Forelimb muscle (tissue), 1 donor: ENCODE data around the gene LSMEM2. TPM values are rescaled to one million over a fixed set of nuclear protein-coding genes. Genes with fewer than 3 reads are reported as not detected.

Experiments used
- DNase-seq: peaks from one replicate; pipeline ENCODE4 v3.0.0-alpha.2; 2013; ENCODE audit warnings: low read depth
- polyA plus RNA-seq: library from polyadenylated mRNA; unstranded; fragments of 120-200 nt; gene quantifications from one replicate; pipeline ENCODE4 v1.2.1, GENCODE V29; 2013; ENCODE audit not compliant: insufficient read length

Gene LSMEM2
- polyA plus RNA-seq, 1 donor = 41.6 TPM

DNA sequence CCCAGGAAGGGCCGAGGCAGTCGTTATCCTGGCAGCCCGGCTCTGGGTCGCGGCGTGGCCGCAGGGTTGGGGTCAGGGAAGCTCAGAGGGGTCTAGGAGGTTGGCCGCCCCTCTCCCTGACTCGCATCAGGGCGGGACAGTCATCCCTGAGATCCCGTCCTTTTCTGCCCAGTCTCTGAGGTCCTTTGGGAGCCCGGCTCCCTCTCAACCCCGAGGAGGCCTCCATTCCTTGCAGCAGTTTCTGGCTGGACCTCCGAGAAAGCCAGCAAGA, 43.2 kb downstream of the LSMEM2 start:
- DNase-seq = no peak

DNA sequence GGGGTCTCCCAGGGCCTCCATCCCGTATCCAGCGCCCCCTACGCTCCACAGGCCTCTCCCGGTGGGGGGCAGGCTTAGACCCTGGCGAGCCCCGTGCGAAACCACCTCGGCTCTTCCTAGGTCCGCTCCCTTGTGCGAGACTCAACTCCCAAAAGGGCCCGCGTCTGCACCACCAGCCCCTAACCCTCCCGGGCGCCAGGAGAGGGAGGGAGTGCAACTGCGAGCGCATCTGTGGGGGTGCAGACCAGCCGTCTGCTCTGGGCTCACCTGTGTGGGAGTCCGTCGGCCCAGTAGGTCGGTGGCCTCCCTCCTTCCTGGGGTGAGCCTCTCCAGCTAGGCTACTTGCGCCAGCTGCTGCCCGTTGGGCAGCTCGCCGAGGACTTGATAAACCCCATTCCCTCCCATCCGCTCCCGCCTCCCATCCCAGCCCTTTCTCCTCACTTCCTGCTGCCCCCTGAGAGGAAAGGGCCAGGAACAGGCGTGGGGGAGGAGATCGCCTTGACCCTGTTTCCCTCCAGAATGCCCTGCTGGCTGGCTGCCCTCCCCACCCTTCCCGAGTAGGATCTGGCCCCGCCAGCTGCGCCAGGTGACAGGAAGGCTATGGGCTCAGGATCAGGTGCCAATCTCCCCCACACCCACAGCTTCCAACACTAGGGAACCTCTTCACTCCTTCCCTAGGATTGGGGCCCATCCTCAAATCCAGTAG, 43.7 kb downstream of the LSMEM2 start, which contains the start of gene HYAL2:
Gene HYAL2, minus strand, starts transcription at position 360 of the 706 bp plus-strand sequence. CDS start 2,256 bp downstream, outside the sequence.
- no peak for DNase-seq

DNA sequence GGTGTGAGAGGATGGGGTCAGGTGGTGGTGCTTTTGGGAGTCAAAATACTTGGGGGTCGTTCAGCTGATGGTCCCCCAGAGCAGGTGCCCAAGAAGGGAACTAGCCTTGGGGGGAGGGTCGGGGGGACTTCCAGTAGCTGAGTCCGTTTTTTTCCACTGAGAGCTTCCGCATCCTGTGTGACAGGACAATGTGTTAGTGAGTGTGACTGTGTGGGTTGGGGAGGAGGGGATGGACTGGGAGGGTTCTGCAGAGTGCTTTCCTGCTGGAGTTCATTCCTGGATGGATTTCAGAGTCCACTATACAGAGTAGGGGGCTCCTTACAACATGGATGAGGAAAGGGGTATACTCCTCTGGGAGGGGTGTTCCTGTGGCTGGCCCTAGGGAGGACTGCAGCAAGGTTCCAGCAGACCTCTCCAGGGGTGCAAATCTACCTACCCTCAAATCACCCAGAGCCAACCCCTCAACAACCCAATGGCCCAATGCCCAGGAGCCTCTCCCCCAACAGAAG, 44.3 kb downstream of the LSMEM2 start:
- no peak for DNase-seq

DNA sequence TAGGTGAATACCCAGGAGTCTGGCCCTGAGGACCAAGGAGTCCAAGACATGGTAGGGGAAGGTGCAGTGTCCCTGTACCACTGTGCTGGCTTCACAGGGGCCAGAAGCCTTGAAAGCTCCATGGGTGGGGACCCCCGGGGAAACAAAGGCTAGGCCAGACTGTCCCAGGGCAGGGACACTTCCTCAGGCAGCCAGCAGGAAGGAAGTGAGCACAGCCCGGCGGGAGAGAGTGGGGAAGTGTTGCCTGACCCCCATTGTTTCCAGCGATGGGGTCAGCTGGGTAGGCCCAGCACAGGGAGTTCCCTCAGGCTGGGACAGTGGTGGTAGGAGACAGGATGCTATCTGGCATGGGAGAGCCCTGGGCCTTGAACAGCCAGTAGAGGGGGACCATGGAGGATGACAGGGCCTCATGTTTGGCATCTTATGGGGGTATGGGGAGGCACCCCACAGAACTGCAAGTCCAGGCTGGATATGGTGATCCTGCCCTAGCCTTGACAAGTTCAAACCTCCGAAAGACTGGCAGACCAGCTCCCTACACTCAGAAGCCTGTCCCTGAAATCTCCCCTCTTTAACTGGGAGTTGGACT, 44.8 kb downstream of the LSMEM2 start:
- no peak for DNase-seq

DNA sequence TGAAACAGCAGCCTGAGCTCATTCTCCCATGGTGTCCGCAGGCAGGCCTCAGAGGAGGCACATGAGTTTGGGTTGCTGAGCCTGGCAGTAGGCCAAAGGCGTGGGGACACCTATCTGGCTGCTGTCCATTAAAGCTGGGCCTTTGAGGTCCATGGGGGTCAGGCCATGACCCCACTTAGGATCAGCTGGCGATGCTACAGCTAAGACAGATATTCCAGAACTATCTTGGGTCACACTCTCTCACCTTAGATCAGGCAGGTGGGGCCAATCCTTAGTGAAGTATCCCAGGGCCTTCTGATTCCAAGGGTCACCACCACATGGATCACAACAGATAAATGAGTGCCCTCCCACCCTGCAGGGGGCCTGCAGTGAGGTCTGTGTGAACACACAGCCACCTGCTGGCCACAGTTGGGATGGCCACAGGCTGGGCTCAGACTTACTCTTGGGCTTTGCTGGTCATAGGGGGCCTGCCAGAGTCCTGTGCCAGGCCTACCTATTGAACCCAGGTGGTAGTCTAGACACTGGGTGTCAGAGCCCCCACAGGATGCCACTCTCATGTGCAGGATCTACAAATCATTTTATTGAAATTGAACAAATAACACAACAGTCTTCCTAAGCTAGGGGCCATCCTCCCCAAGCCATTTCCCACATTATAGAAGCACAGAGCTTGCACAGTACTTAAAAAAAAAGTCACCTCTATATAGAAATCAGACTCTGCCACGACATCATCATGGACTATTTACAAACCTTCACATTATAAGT, 45.6 kb downstream of the LSMEM2 start:
- no peak for DNase-seq

DNA sequence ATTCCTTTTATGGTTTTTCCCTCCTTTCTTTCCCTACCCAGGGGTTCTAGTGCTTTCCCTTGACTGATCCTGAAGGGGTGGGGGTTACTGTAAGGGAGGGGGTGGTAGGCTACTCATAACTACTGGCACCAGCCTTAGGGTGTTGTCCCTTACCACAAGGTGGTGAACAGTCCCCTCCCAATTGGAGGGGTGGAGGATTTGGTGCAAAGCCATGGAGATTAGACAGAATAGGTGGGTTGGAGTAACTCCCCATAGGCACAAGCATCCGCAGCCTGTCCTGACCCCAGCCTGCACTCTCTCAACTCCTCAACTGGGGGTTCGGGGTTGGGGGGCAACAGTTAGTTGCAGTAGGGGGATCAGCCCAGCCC, 46.2 kb downstream of the LSMEM2 start:
- DNase-seq = no peak

DNA sequence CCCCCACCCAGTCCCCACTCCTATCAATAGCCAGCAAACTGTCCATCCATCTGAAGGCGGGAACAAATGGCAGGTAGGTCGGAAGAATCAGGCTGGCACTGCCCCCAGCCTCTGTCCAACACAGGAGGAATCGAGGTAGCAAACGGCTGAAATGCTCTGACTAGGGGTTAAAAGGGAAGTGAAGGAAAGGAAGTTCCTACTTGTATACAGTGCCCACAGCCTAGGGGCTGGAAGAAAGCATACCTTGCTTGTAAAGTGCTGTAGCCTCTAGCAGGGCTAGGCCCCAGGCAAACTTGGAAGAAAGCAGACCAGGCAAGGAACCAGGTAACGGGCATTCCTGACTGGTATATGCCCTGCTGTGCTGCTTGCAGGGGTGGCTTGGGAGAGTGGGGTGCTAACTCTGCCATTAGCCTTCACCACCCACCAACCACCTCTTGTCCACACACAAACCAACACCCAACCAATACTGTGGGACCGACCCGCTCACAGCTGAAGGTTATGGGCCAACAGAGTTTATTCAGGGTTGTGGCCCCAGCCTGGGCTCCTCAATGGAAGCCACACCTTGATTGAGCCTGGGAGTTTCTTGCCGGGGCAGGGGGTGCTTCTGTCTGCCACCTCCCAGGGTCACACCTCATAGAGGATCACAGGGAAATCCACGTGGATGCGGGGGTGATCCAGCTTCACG, 46.8 kb downstream of the LSMEM2 start:
- no peak for DNase-seq

DNA sequence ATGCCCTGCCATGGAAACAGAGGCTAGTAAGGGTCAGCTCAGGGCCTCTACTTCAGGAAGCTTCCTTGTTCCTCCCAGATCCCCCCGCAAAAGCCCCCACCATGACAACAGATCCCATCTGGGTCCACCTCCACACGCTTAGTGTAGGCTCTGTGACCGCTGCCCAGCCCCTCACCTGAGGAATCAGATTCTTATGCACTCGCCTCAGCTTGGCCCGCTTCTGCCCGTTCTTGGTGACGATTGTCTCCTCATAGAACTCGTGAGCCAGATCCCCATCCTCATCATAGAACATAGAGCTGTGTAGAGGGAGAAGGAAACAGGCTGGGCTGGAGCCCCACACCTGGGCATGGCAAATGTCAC, 47.3 kb downstream of the LSMEM2 start:
- DNase-seq = no peak

DNA sequence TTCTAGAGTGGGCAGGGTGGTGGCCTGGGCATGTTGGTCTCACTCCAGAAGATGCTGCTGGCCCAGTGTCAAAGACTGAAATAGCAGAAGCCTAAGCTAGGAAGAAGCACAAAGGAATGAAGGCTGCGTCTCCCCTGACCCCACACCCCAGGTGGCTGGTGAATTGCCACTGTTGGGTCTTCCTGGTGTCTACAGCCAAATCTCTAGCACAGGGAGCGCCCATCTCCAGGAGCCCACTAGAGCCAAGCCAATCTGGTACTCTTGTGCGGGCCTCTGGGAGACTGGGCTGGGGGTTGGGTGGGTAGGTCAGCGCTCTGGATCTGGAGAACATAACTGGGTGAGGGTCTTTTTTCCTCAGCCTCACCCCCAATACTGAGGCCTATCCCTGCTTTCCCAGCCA, 48.2 kb downstream of the LSMEM2 start:
- no peak for DNase-seq

DNA sequence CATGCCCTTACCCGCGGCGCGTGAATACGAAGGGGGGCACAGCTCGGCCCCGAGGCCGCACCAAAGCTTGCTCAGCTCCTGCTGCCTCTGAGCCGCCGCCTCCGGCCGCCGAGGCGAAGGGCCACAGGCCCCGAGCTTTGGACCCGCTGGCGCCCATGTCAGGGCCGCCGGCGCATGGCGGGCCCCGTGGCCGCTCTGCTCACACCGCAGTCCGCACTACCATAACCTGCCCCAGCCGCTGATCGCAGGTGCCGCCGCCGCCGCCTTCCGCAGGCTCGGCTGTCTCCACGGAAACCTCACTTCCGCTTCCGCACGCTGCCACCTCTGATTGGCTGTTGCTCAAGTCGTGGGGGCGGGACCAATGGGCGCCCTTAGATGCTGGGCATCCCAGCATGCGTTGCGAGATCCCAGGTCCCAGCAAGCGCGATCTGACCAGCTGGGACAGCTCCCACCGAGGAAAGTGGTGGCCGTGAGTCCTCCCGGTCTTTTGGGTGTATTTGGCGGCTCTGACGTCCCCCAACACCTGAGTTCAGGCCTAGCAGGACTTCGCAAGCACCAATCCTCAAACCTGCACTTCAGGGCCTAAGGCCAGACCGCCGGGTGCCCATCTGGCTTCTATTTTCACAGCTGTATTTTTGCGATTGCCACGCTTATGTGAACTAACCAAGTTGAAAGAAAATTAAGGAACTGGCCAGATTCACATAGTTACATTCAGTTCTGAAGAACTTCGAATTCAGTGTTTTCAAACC, 49.2 kb downstream of the LSMEM2 start, which contains the start of gene TUSC2:
Gene TUSC2, minus strand, starts transcription at position 281 of the 749 bp plus-strand sequence. Its CDS starts 124 bp downstream, at position 157.
- DNase-seq = peak; percentile 83

DNA sequence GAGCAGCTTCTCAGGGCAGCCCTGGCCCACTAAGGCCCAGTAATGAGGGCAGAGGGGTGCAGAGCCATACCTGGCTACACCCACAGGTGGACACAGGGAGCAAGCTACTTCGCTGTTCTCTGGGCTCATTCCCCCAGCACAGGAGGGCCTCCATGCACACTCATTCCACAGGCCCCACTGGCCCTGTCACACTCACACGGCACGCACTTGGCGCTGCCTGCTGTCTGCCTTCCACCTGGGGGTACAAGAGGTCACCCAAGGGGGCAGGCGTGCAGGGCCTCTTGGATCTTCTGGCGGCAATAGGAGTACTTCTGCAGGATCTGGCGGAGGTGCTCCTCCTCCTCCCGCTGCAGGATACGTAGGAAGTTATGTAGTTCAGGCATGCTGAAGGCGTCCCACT, 51.4 kb downstream of the LSMEM2 start:
- no peak for DNase-seq

DNA sequence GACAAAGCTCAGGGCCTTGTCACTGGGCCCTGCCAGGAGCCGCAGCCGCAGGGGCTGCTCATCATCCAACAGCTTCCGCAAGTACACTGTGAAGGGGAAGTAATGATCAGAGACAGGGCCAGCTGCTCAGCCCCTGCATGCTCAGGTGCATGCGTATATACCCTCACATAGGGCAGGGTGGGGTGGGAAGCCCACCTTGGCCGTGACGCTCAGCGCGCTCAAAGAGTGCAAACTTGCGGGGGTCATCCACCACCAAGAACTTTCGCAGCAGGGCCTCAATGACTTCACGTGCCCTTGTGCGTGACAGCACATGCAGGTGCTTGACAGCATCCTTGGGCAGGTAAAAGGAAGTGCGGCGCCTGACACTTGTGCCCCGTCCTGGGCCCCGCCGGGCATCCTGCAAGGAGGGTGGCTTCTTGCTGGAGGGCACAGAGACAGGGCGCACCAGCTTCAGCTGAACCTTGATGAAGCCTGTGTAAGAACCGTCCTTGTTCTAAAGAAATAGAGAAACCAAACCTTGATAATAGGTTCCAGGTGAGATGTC, 52.5 kb downstream of the LSMEM2 start:
- DNase-seq = no peak

DNA sequence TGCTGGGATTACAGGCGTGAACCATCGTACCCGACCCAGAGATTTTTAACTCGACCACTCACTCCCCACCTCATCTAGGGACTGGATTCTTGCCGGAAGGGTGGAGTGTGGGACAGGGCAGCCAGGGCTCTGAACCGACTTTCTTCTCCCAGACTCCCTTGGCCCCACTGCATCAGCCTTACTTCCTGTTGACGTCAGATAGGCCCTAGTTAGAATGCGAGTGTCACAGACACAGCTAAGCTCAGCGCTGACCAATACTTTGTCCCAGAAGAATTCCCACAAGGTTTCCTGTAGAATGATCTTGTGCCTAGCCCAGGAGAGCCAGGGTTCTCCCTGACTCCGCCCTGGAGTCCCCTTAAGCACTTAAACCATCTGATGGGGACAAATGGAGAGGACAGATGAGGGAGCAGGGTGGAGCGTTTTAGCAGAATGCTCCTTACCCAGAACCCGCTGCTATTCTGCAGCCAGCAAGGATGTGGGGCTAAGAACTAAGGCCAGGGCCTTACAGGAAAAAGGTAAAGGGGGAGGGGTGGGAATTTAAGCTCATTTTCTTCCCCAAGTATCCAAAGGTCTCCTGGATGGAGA, 54.9 kb downstream of the LSMEM2 start:
- DNase-seq = no peak

DNA sequence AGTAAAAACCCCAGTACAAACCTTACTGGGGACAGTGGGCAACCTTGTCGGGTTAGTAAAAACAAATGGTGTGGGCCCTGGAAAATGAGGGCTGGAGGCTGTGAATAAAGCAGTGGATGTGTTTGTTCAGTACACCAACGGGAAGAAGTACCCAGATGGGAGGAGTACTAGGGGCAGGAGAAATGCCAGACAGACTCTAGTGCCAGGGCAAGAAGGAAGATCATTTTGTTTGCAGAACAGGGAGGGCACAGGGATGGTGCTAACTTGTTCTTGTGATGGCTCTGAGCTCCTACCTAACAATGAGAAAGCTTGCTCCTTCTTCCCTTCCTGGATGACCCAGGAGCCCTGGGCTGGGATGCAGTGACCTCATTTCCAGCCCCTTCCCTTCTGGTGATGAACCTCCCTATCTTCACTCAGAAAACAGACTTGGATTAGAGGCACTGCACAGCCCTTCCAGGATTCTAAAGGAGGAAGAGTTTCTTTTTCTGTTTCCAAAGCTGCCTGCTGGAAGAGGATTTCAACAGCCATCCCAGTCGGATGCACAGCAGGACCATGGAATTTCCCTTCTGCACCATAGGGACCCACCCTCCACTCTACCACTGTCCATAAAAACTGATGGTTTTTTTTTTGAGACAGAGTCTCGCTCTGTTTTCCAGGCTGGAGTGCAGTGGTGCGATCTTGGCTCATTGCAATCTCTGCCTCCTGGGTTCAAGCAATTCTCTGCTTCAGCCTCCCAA, 55.6 kb downstream of the LSMEM2 start:
- no peak for DNase-seq

DNA sequence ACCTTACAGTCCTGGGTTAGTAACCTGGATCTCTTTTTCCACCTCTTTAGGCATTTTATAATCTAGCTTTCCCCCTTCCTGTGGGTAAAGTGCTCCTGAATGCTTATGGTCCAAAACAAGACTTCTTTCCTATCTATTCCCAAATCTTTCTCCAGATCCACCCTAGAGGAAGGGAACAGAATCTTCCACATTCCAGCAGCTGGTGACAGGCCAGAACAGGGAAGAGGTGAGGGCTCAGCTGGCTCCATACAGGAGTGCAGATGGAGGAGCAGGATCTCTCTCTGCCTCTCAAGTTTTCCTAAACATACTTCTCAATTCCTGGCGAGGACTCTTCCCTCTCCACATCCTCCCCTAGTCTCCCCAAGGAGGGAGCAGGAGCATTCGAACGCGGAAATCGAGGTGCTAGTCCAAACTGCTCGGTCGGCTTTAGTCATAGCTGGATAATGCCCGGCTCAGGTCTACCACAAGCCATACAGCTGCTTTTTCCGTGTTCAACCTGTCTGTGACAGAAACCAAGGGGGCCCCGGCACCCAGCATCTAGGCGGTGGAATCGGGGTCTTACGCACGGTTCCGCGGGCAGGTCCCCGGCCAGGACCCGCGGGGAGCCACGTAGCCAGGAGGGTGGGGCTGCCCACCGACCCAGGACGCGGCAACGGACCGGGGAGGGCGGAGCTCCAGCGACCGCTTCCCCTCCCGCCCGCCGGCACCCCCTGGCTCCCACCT, 57.7 kb downstream of the LSMEM2 start:
- DNase-seq = no peak

DNA sequence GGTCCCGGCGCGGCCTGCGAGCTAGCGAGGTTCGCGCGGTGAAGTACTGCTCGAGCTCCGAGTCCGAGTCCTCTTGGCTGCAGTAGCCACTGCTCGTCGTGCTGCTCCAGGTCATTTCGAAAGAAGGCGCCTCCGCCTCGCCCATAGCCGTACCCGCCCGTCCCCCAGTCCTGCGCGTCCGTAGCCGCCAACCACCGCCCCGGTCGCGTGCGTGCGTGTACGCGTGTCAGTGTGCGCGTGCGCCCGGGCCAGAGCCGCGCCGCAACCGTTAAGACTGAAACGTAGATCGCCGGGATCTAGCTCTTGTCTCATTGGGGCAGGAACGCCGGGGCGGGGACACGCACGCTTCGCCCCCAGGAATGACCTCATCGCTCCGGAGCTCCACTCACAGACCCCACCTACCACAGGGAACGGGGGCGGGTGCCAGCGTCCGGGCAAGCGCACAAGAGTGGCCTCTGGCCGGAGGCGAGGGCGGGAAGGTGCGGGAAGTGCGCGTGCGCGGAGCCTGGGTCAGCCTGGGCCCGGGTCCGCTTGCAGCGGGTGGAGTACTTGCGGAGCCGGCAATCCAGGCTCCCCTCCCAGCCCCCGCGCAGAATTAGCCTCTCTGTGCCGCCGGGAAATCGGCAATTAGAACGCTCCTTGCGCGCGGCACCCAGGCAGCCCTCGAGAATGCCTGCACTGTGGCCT, 58.4 kb downstream of the LSMEM2 start:
- DNase-seq = peak; percentile 94
